GM12878 (cell line): ENCODE measurements around the gene HOGA1. TPM values are rescaled to one million over a fixed set of nuclear protein-coding genes. Genes with fewer than 3 reads are reported as not detected.

Experiments
- ATAC-seq: fragments of 200-7000 bp; cut with Tn5 transposase; 3 replicates; pipeline ENCODE4 v1.9.1; 2020; ENCODE audit warnings: mild to moderate bottlenecking, moderate library complexity
- BruUV-seq: library from RNA; stranded (reverse); fragments of 400-500 nt; replicated peaks from 2 replicates; lab custom pipeline; 2021; lab: Mats Ljungman, UMichigan
- CTCF ChIA-PET: fragments of 300-600 bp; sonication (Branson Sonifier 250); formaldehyde crosslinking; extraction: SDS; loops from one replicate; lab custom pipeline; 2021; ENCODE audit warnings: inconsistent platforms; lab: Yijun Ruan, JAX
- POLR2A ChIA-PET: fragments of 350-600 bp; formaldehyde crosslinking; extraction: SDS; loops from one replicate; lab custom pipeline; 2021; ENCODE audit warnings: inconsistent platforms; lab: Charles Lee
- RAD21 ChIA-PET: fragments of 300-600 bp; sonication (Branson Sonifier 250); formaldehyde crosslinking; loops from one replicate; lab custom pipeline; 2023; ENCODE audit warnings: antibody characterized with exemption; ENCODE audit not compliant: unreplicated experiment; lab: Charles Lee
- SMC1A ChIA-PET: fragments of 300-600 bp; sonication (Branson Sonifier 250); formaldehyde crosslinking; loops from one replicate; lab custom pipeline; 2023; ENCODE audit not compliant: unreplicated experiment, uncharacterized antibody; lab: Charles Lee
- DNase-seq: peaks from one replicate; pipeline ENCODE4 v3.0.0-alpha.2; 2011; ENCODE audit warnings: low read depth, low spot score
- FAIRE-seq: peaks from 3 replicates; lab custom pipeline; 2011; peaks lifted over from hg19 to GRCh38; lab: Jason Lieb, UNC
- H2AFZ ChIP-seq: 2 replicates; pipeline ENCODE4 v1.6.0; 2011; ENCODE audit warnings: low read depth, low read length, control low read depth; ENCODE audit not compliant: control insufficient read depth
- H3K27ac ChIP-seq: 2 replicates; pipeline ENCODE4 v1.5.1; 2011; ENCODE audit warnings: control low read depth; ENCODE audit not compliant: control insufficient read depth, insufficient read depth
- H3K27me3 ChIP-seq, 2 experiments: replicated peaks in 1 of 2; 2 replicates each; pipeline versions ENCODE4 v1.6.0 to v1.6.1; 2011; ENCODE audit warnings: low read length in 1 of 2; ENCODE audit not compliant: control insufficient read depth in 2 of 2, insufficient read depth in 2 of 2
- H3K36me3 ChIP-seq, 2 experiments: 2 replicates each; pipeline ENCODE4 v1.5.1; 2011; ENCODE audit warnings: low read length in 1 of 2; ENCODE audit not compliant: control insufficient read depth in 2 of 2, insufficient read depth in 2 of 2
- H3K4me1 ChIP-seq: 2 replicates; pipeline ENCODE4 v1.6.1; 2011; ENCODE audit warnings: mild to moderate bottlenecking, low read length, moderate library complexity, mixed read lengths; ENCODE audit not compliant: control insufficient read depth, insufficient read depth
- H3K4me2 ChIP-seq: 2 replicates; pipeline ENCODE4 v1.6.0; 2011; ENCODE audit warnings: control low read depth; ENCODE audit not compliant: control insufficient read depth, insufficient read depth
- H3K4me3 ChIP-seq: fragments of 200-600 bp; sonication (generic); 2 replicates; pipeline ENCODE4 v1.5.1; 2016
- H3K79me2 ChIP-seq: 2 replicates; pipeline ENCODE4 v1.6.0; 2011; ENCODE audit warnings: low read length; ENCODE audit not compliant: control insufficient read depth, insufficient read depth
- H3K9ac ChIP-seq: 2 replicates; pipeline ENCODE4 v1.8.0; 2011; ENCODE audit warnings: low read length, control low read depth, mixed read lengths; ENCODE audit not compliant: control insufficient read depth, insufficient read depth
- H3K9me3 ChIP-seq: replicated peaks from 3 replicates; pipeline ENCODE4 v1.5.1; 2011; ENCODE audit warnings: mild to moderate bottlenecking, low read length; ENCODE audit not compliant: control insufficient read depth, insufficient read depth
- H4K20me1 ChIP-seq: 2 replicates; pipeline ENCODE4 v1.6.0; 2011; ENCODE audit not compliant: control insufficient read depth, insufficient read depth
- BHLHE40 ChIP-seq, 2 experiments: fragments of 450-650 bp in 1 of 2; IDR thresholded peaks; 2 replicates each; pipeline ENCODE4 v1.6.1; 2011 to 2017; ENCODE audit warnings: low read depth in 2 of 2, borderline replicate concordance in 1 of 2, improper control_type of control experiment in 1 of 2, low read length in 1 of 2, mild to moderate bottlenecking in 1 of 2
- EED ChIP-seq: sonication (generic); IDR thresholded peaks from 2 replicates; pipeline ENCODE4 v1.6.1; 2016; ENCODE audit warnings: antibody characterized with exemption, low read depth
- FOXK2 ChIP-seq: fragments of 450-650 bp; IDR thresholded peaks from 2 replicates; pipeline ENCODE4 v1.6.1; 2017; ENCODE audit warnings: mild to moderate bottlenecking, moderate library complexity
- GABPA ChIP-seq: IDR thresholded peaks from 2 replicates; pipeline ENCODE4 v1.6.1; 2014; ENCODE audit warnings: antibody characterized with exemption, low read depth, mild to moderate bottlenecking, inconsistent platforms
- JUNB ChIP-seq: IDR thresholded peaks from 2 replicates; pipeline ENCODE4 v1.6.1; 2016; ENCODE audit warnings: antibody characterized with exemption, mild to moderate bottlenecking
- NFIC ChIP-seq: IDR thresholded peaks from 2 replicates; pipeline ENCODE4 v1.6.1; 2012; ENCODE audit warnings: low read depth, mild to moderate bottlenecking, inconsistent platforms, low read length, moderate library complexity
- NR2C2 ChIP-seq: IDR thresholded peaks from 2 replicates; pipeline ENCODE4 v1.6.1; 2011; ENCODE audit warnings: borderline replicate concordance, low read depth; ENCODE audit not compliant: control insufficient read depth, insufficient read length
- PKNOX1 ChIP-seq: fragments of 450-650 bp; IDR thresholded peaks from 2 replicates; pipeline ENCODE4 v1.6.1; 2016; ENCODE audit warnings: mild to moderate bottlenecking
- RUNX3 ChIP-seq: IDR thresholded peaks from 2 replicates; pipeline ENCODE4 v1.6.1; 2012; ENCODE audit warnings: low read length, inconsistent platforms
- WGBS: methylation state at CpG from one replicate; pipeline ENCODE4 v1.1.6; 2016; ENCODE audit warnings: low lambda C conversion rate; ENCODE audit not compliant: insufficient replicate concordance, insufficient coverage; ENCODE audit errors: missing lambda C conversion rate; 5-methylcytosine and 5-hydroxymethylcytosine counted together
- in situ Hi-C: fragments of 300-500 bp; cut with MboI; formaldehyde crosslinking; loops from 9 replicates; pipeline ENCODE4 v1.14.3; 2018; ENCODE audit warnings: mixed read lengths
- intact Hi-C: fragments of 100-400 bp; cut with micrococcal nuclease; formaldehyde crosslinking; loops from one replicate; pipeline ENCODE4 v1.14.2; 2022; ENCODE audit not compliant: unreplicated experiment
- polyA plus RNA-seq, 11 experiments: library from polyadenylated mRNA; depleted of rRNA in 4 of 11; unstranded in 6 of 11; stranded (reverse) in 5 of 11; fragments of >200 nt; fragmentation: Nextera tagmentation in 4 of 11; fragmentation: Illumina TruSeq in 1 of 11; extraction: Ambion mirVana in 4 of 11; extraction: Trizol in 1 of 11; gene quantifications; 1 replicate in 1 of 11; 2 replicates in 10 of 11; pipeline versions ENCODE4 v1.2.1 to v1.2.3, GENCODE V29; 2011 to 2016; ENCODE audit warnings: inconsistent platforms in 2 of 11, missing spikeins in 2 of 11, low read depth in 1 of 11
- total RNA-seq, 4 experiments: library from RNA; depleted of rRNA in 3 of 4; stranded (reverse); fragments of >200 nt in 3 of 4; fragmentation: Illumina TruSeq in 1 of 4; extraction: Trizol in 1 of 4; gene quantifications; 2 replicates each; pipeline versions ENCODE4 v1.2.1 to v1.2.3, GENCODE V29; 2013 to 2021

HOGA1 gene
- total and polyA plus RNA-seq, 10 of the 15 experiments (the other 5 are each of a cell fraction or from before 2014, with no cell fraction given), result 0.01 to 0.19 (median 0.06) TPM; not detected in 6

DNA sequence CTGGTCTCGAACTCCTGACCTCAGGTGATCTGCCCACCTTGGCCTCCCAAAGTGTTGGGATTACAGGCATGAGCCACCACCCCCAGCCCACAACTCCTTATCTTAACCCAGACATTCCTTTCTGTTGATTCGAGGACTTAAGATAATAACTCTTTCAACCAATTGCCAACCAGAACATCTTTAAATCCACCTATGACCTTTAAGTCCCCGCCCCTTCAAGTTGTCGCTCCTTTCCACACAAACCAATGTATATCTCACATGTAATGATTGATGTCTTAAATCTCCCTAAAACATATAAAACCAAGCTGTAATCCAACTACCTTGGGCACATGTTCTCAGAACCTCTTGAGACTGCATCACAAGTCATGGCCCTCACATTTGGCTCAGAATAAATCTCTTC lies 19.4 kb upstream of the HOGA1 start:
- FAIRE-seq, result no peak
- no TSS peak for BruUV-seq

DNA sequence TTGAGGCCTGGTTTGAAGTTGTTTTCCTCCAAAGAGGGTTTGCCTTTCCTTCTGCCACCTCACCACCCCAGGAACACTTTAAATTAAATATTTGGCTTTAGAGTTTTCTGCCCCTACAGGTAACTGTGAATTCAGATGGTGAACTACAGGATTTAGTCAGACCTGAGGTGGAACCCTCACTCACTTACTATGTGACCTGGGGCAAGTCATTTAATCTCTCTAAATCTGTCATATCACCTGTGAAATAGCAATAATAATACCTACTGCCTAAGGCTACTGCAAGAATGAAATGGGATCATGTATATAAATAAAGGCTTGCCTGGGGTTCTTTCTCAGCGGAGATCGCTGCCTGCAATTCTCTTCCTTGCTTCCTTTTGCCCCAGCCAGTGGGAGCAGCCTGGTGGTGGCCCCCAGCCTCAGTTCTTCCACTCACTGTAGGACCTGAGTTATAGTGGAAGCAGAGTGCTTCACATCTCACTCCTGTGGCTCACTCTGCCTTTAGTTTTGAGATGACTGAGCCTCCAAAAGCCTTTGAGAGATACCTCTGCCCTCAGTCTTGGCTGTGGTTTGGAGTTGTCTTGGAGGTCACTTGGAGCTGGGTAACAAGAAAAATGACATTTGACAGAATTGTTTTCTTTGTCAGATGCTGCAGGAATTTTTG lies 17.7 kb upstream of the HOGA1 start:
- DNase-seq (no peak), ATAC-seq (peak; percentile 67), FAIRE-seq (no peak)
- no TSS peak for BruUV-seq
- POLR2A ChIA-PET, result no interaction called here
- no peaks in the 10 kb centered on the region for H4K20me1 ChIP-seq
- in situ Hi-C loops, result no loop called here
- no peaks in the 10 kb centered on the region for H3K36me3 ChIP-seq
- no peak overlapping the region for H3K27ac ChIP-seq
- no peaks in the 10 kb centered on the region for H3K79me2 ChIP-seq
- RAD21 ChIA-PET, result no interaction called here
- CTCF ChIA-PET, result no interaction called here
- no peak overlapping the region for H3K4me2 ChIP-seq
- H3K9ac ChIP-seq, result no peak overlapping the region
- no peaks in the 10 kb centered on the region for H3K27me3 ChIP-seq
- 19% methylated on average over 2 of the region's 2 CpGs for WGBS
- H3K9me3 ChIP-seq, result no peaks in the 10 kb centered on the region; the same call in 2 of the 3 replicates
- H3K4me1 ChIP-seq, result no peaks in the 10 kb centered on the region
- intact Hi-C loops, result no loop called here
- peak; percentile 81 for TF ChIP-seq JUNB
- TF ChIP-seq NFIC, result peak; percentile 41; the same call in 1 of the 2 replicates
- peak; percentile 37; the same call in 1 of the 2 replicates for TF ChIP-seq EED
- no peak for TF ChIP-seq NR2C2
- peak; percentile 5; the same call in 1 of the 2 replicates for TF ChIP-seq RUNX3
- TF ChIP-seq FOXK2, result no peak
- TF ChIP-seq GABPA, result no peak
- no peak overlapping the region for H2AFZ ChIP-seq
- H3K4me3 ChIP-seq, result no peak overlapping the region
- SMC1A ChIA-PET, result interaction anchor here (0.7 kb wide), 1 partner anchor 100 kb away, joined by 3 read pairs; no protein-coding TSS in a partner anchor

More for the DNA sequence above, 19.4 kb upstream of the HOGA1 start:
- Histone ChIP-seq H3K27me3 (no peaks in the 10 kb centered on the region), H4K20me1 (no peaks in the 10 kb centered on the region), H3K36me3 (no peaks in the 10 kb centered on the region), H3K4me3 (no peak overlapping the region), H3K9me3 (no peaks in the 10 kb centered on the region; the same call in 2 of the 3 replicates), H3K4me2 (no peak overlapping the region), H3K9ac (no peak overlapping the region), H3K4me1 (peaks cover 5% of the 10 kb centered on the region), H2AFZ (no peak overlapping the region), H3K79me2 (no peaks in the 10 kb centered on the region), H3K27ac (no peak overlapping the region)
- in situ Hi-C loops (no loop called here), intact Hi-C loops (no loop called here)
- SMC1A ChIA-PET, result no interaction called here
- DNase-seq (no peak), ATAC-seq (no peak)
- peak; percentile 57; the same call in 1 of the 2 replicates for TF ChIP-seq PKNOX1
- no peak for TF ChIP-seq NR2C2
- no peak for TF ChIP-seq BHLHE40 (IDR thresholded peaks at IDR 0.05; ENCODE audit: borderline replicate concordance in 1 of 2, low read depth in 2 of 2, low read length in 1 of 2)
- WGBS, result 90% methylated on average over 4 of the region's 4 CpGs
- RAD21 ChIA-PET, result interaction anchor here (0.8 kb wide), 1 partner anchor 10 kb away, joined by 3 read pairs; no protein-coding TSS in a partner anchor
- POLR2A ChIA-PET, result interaction anchor here (1.6 kb wide), 1 partner anchor 19 kb away, joined by 3 read pairs; the partner anchor contains the start of gene HOGA1
- CTCF ChIA-PET, result interaction anchor here (1.4 kb wide), 2 partner anchors 11 to 30 kb away, joined by 3 to 4 read pairs; no protein-coding TSS in a partner anchor
